Prostate gland (tissue), 2 donors: ENCODE measurements around the gene PTMA. TPM values are rescaled to one million over a fixed set of nuclear protein-coding genes. Genes with fewer than 3 reads are reported as not detected.

Experiments
- DNase-seq: peaks from one replicate; pipeline ENCODE4 v3.0.0-alpha.2; 2019; ENCODE audit warnings: low spot score
- H3K27ac ChIP-seq, 2 donors: fragments of 200-600 bp; sonication (generic); 2 replicates each; pipeline ENCODE4 v1.5.1; 2017 to 2019
- H3K27me3 ChIP-seq: fragments of 200-600 bp; sonication (generic); replicated peaks from 2 replicates; pipeline ENCODE4 v1.5.1; 2019; ENCODE audit not compliant: insufficient read depth
- H3K36me3 ChIP-seq, 2 donors: fragments of 200-600 bp; sonication (generic); 1 replicate in 1 of 2; 2 replicates in 1 of 2; pipeline versions ENCODE4 v1.5.1 to v1.8.1; 2017 to 2019
- H3K4me1 ChIP-seq: fragments of 200-600 bp; sonication (generic); replicated peaks from 2 replicates; pipeline ENCODE4 v1.5.1; 2019
- H3K4me3 ChIP-seq, 2 donors: fragments of 200-600 bp; sonication (generic); 2 replicates each; pipeline ENCODE4 v1.5.1; 2017 to 2019
- H3K9me3 ChIP-seq: fragments of 200-600 bp; sonication (generic); 2 replicates; pipeline ENCODE4 v1.5.1; 2017
- CTCF ChIP-seq, 4 experiments: fragments of 200-600 bp in 2 of 4; fragments of 450-650 bp in 2 of 4; sonication (generic) in 2 of 4; IDR thresholded peaks; 1 replicate in 3 of 4; 2 replicates in 1 of 4; pipeline ENCODE4 v1.5.1; 2016 to 2019; ENCODE audit warnings: antibody characterized with exemption in 4 of 4, mild to moderate bottlenecking in 2 of 4, moderate library complexity in 2 of 4
- POLR2A ChIP-seq: fragments of 450-650 bp; IDR thresholded peaks from one replicate; pipeline ENCODE4 v1.6.1; 2016; ENCODE audit warnings: antibody characterized with exemption, mild to moderate bottlenecking
- POLR2AphosphoS5 ChIP-seq: sonication (generic); formaldehyde crosslinking; IDR thresholded peaks from one replicate; pipeline ENCODE4 v1.6.1; 2017; ENCODE audit warnings: antibody characterized with exemption
- whole genome bisulfite sequencing: methylation state at CpG from one replicate; pipeline ENCODE4 v1.1.5; 2018; 5-methylcytosine and 5-hydroxymethylcytosine counted together
- intact Hi-C: fragments of 100-400 bp; cut with DNase I; formaldehyde crosslinking; loops from one replicate; pipeline ENCODE4 v1.14.2; 2022
- total RNA-seq, 2 donors: library from RNA; depleted of rRNA; stranded (reverse); fragments of >200 nt; gene quantifications; one replicate each; pipeline ENCODE4 v1.1.0, GENCODE V29; 2016

The PTMA gene
- total RNA-seq, 2 donors from 2014 or later = 418 to 613 TPM

DNA sequence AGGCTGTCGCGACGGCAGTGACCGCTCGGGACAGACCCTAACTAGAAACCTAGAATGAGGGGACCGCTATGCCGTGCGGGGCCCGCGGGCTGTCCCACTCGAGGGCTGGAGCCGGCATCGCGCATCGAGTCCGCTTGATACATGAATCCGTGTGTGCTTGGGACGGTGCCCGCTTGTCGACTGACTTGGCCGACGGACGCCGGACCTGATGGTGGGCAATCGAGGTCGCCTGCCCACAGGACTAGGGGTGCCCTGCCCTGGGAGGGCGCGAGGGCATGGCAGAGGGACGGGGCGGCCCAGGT lies 749 bp upstream of the PTMA start:
- 3% methylated on average over 23 of the region's 30 CpGs for WGBS

GRCh38 chr2:231708773-231709635 lies 679 bp downstream of the PTMA start:
- Histone ChIP-seq H3K9me3 (no peaks in the 10 kb centered on the region), H3K4me1 (peaks cover 9% of the 10 kb centered on the region), H3K27ac (peak overlapping the region; percentile 93 to 100), H3K27me3 (no peaks in the 10 kb centered on the region), H3K36me3 (no peaks in the 10 kb centered on the region), H3K4me3 (peak overlapping the region; percentile 69)
- no peak for TF ChIP-seq POLR2A
- TF ChIP-seq POLR2AphosphoS5 = no peak
- peak in 1 of 4 experiments; percentile 25 for TF ChIP-seq CTCF (IDR thresholded peaks at IDR 0.05)
- under 1% methylated on average over 92 of the region's 118 CpGs for WGBS
- intact Hi-C loops = loop anchor here (2.0 kb wide), 1 partner anchor 42 kb away; no protein-coding TSS in a partner anchor
- DNase-seq = peak; percentile 24

More for the DNA sequence above, 749 bp upstream of the PTMA start:
- Histone ChIP-seq H3K4me3 (peak overlapping the region; percentile 69), H3K4me1 (peaks cover 4% of the 10 kb centered on the region), H3K27ac (peak overlapping the region; percentile 99 to 100), H3K9me3 (no peaks in the 10 kb centered on the region), H3K27me3 (no peaks in the 10 kb centered on the region), H3K36me3 (no peaks in the 10 kb centered on the region)
- intact Hi-C loops = loop anchor here (2.0 kb wide), 2 partner anchors 27 to 95 kb away; no protein-coding TSS in a partner anchor
- TF ChIP-seq CTCF (IDR thresholded peaks at IDR 0.05) = no peak
- peak; percentile 67 for DNase-seq

- Histone ChIP-seq H3K4me1 (peaks cover 9% of the 10 kb centered on the region), H3K36me3 (no peaks in the 10 kb centered on the region), H3K27ac (peak overlapping the region; percentile 93 to 100), H3K9me3 (no peaks in the 10 kb centered on the region), H3K4me3 (peak overlapping the region; percentile 69), H3K27me3 (no peaks in the 10 kb centered on the region)
- intact Hi-C loops = loop anchor here (2.0 kb wide), 1 partner anchor 43 kb away; no protein-coding TSS in a partner anchor
- WGBS = under 1% methylated on average over 33 of the region's 33 CpGs
- peak; percentile 34 for DNase-seq
- TF ChIP-seq POLR2A = peak; percentile 22
- no peak for TF ChIP-seq POLR2AphosphoS5
- no peak for TF ChIP-seq CTCF (IDR thresholded peaks at IDR 0.05)
These were observed 1.3 kb downstream of the PTMA start for GRCh38 chr2:231709636-231709980.

DNA sequence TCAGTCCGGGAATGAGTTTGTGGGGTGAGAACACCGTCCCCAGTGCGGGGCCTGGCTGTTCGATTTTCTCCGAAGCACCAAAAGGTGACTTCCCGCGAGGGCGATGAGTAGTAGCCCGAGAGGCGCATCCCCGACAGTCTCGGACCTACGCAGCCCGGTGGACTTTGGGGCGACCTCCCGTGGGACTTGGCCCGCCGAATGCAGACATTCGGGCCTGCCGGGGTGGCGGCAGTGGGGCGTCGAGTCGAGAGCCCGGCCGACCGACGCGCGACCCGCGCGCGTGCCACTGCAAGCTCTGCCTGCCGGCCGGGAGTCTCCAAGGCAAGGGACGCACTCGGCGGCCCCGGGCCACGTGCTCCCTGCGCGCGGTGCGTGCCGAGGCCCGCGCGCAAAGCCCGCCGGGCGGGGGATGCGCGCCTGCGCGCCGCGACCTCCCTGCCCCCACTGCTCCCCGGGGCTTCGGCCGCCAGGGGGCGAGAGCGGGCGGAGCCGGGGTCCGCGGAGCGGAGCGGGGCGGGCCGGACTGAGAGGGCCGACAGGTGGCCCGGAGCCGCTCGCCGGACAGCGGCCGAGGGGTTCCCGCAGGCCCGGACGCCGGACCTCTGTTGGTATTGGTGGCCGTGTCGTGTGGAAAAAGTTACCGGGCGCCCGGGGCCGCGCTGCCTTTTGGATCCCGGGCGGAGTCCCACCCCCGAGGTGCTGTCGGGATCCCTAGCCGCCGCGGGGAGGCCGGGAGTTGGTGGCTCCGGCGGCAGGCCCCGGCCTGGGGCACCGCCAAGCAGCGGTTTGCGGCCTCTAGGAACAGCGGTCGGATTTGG lies 1.9 kb downstream of the PTMA start:
- WGBS = under 1% methylated on average over 50 of the region's 105 CpGs

More for the DNA sequence above, 1.9 kb downstream of the PTMA start:
- H3K27ac ChIP-seq = peak overlapping the region; percentile 93 to 100
- peak overlapping the region; percentile 69 for H3K4me3 ChIP-seq
- peak; percentile 76 for DNase-seq
- H3K4me1 ChIP-seq = peaks cover 9% of the 10 kb centered on the region
- H3K9me3 ChIP-seq = no peaks in the 10 kb centered on the region
- H3K36me3 ChIP-seq = no peaks in the 10 kb centered on the region
- TF ChIP-seq CTCF (IDR thresholded peaks at IDR 0.05) = peak; percentile 76 to 99 (median 96)
- TF ChIP-seq POLR2AphosphoS5 = no peak
- peak; percentile 75 for TF ChIP-seq POLR2A
- intact Hi-C loops = loop anchor here (1.0 to 2.0 kb wide), 2 partner anchors 36 to 43 kb away; no protein-coding TSS in a partner anchor
- H3K27me3 ChIP-seq = no peaks in the 10 kb centered on the region
